NOMO-1 treated with DMSO at 0.1 percent for 48 hours (cell line): ENCODE measurements around the gene TRIM7.
"Not testable (repeated sequence)": the region's sequence is repeated elsewhere in the genome, so short reads cannot be mapped to it uniquely, and the experiment has no call there.

Experiments used
- DNase-seq: peaks from one replicate; lab custom pipeline; 2025; ENCODE audit not compliant: unreplicated experiment; lab: John Stamatoyannopoulos, UW

TRIM7 gene

GRCh38 chr5:181193656-181194055 is 11.3 kb downstream of the TRIM7 start:
- DNase-seq = no peak

- no peak for DNase-seq
These were observed 12.5 kb downstream of the TRIM7 start for GRCh38 chr5:181192337-181193046.

GRCh38 chr5:181191526-181192336 is 13.3 kb downstream of the TRIM7 start:
- DNase-seq = no peak

- DNase-seq = no peak
These were observed 14.1 kb downstream of the TRIM7 start for GRCh38 chr5:181190711-181191525.

- DNase-seq = no peak
These were observed 14.9 kb downstream of the TRIM7 start for GRCh38 chr5:181189962-181190710.

- no peak for DNase-seq
These were observed 15.5 kb downstream of the TRIM7 start for GRCh38 chr5:181189363-181189961.

- DNase-seq = no peak
These were observed 16.2 kb downstream of the TRIM7 start for GRCh38 chr5:181188700-181189362.

GRCh38 chr5:181187500-181188213 is 17.3 kb downstream of the TRIM7 start:
- no peak for DNase-seq

- no peak for DNase-seq
These were observed 18.0 kb downstream of the TRIM7 start for GRCh38 chr5:181186986-181187499.

- no peak for DNase-seq
These were observed 19.0 kb downstream of the TRIM7 start for GRCh38 chr5:181186022-181186421.

- no peak for DNase-seq
These were observed 19.4 kb downstream of the TRIM7 start for GRCh38 chr5:181185560-181185959.

GRCh38 chr5:181184845-181185216 is 20.2 kb downstream of the TRIM7 start:
- DNase-seq = no peak

GRCh38 chr5:181182651-181183050 is 22.3 kb downstream of the TRIM7 start:
- no peak for DNase-seq

GRCh38 chr5:181181650-181182565 is 23.1 kb downstream of the TRIM7 start:
- no peak for DNase-seq

GRCh38 chr5:181177559-181177958 is 27.4 kb downstream of the TRIM7 start:
- DNase-seq = not testable (repeated sequence)

- DNase-seq = no peak
These were observed 28.6 kb downstream of the TRIM7 start for GRCh38 chr5:181176254-181176952.
